ENCODE data around the gene ACAD9.

The ACAD9 gene

GRCh38 chr3:128889139-128889894, 9.9 kb downstream of the ACAD9 start:
- no peak overlapping the region for H3K27ac ChIP-seq (ENCODE audit: low read depth, low read length, poor library complexity, severe bottlenecking)
- no peak overlapping the region for H2AFZ ChIP-seq (ENCODE audit: low read length)
- H3K4me3 ChIP-seq (ENCODE audit: low read depth, low read length, poor library complexity, severe bottlenecking): no peak overlapping the region
- no peaks in the 10 kb centered on the region for H3K27me3 ChIP-seq (ENCODE audit: insufficient read depth, low read length)
- H3F3A ChIP-seq (ENCODE audit: insufficient read depth, low read length): no peaks in the 10 kb centered on the region
- no peaks in the 10 kb centered on the region for H3K9me2 ChIP-seq (ENCODE audit: low read depth, low read length)
- no peak for TF ChIP-seq EZH2 (IDR thresholded peaks at IDR 0.05; ENCODE audit: borderline replicate concordance, low read length)
- TF ChIP-seq CTCF (IDR thresholded peaks at IDR 0.05; ENCODE audit: low read length): no peak
- peaks cover 3% of the 10 kb centered on the region; the same call in 1 of the 2 replicates for H4K20me1 ChIP-seq (ENCODE audit: insufficient read depth, low read length)
- peaks cover 69% of the 10 kb centered on the region for H3K36me3 ChIP-seq (ENCODE audit: insufficient read depth, low read length)
- H3K9ac ChIP-seq (ENCODE audit: low read length): no peak overlapping the region
- no peak overlapping the region for H3K4me2 ChIP-seq (ENCODE audit: low read length)
- peaks cover 7% of the 10 kb centered on the region for H3K79me2 ChIP-seq (ENCODE audit: insufficient read depth, low read length)
- no peaks in the 10 kb centered on the region for H3K4me1 ChIP-seq (ENCODE audit: insufficient read depth, low read length, severe bottlenecking)
- no peaks in the 10 kb centered on the region for H3K9me3 ChIP-seq (ENCODE audit: low read length)

GRCh38 chr3:128895843-128896697, 16.6 kb downstream of the ACAD9 start:
- Histone ChIP-seq H3K27me3 (ENCODE audit: insufficient read depth, low read length) (no peaks in the 10 kb centered on the region), H3K9ac (ENCODE audit: low read length) (no peak overlapping the region), H3F3A (ENCODE audit: insufficient read depth, low read length) (no peaks in the 10 kb centered on the region), H3K4me2 (ENCODE audit: low read length) (no peak overlapping the region), H2AFZ (ENCODE audit: low read length) (no peak overlapping the region), H3K9me3 (ENCODE audit: low read length) (no peaks in the 10 kb centered on the region), H3K27ac (ENCODE audit: low read depth, low read length, poor library complexity, severe bottlenecking) (no peak overlapping the region), H3K79me2 (ENCODE audit: insufficient read depth, low read length) (no peaks in the 10 kb centered on the region), H3K36me3 (ENCODE audit: insufficient read depth, low read length) (peaks cover 88% of the 10 kb centered on the region), H3K9me2 (ENCODE audit: low read depth, low read length) (no peaks in the 10 kb centered on the region), H3K4me1 (ENCODE audit: insufficient read depth, low read length, severe bottlenecking) (no peaks in the 10 kb centered on the region), H4K20me1 (ENCODE audit: insufficient read depth, low read length) (no peaks in the 10 kb centered on the region), H3K4me3 (ENCODE audit: low read depth, low read length, poor library complexity, severe bottlenecking) (no peak overlapping the region)
- TF ChIP-seq CTCF (IDR thresholded peaks at IDR 0.05; ENCODE audit: low read length): no peak
- no peak for TF ChIP-seq EZH2 (IDR thresholded peaks at IDR 0.05; ENCODE audit: borderline replicate concordance, low read length)

- H3K27ac ChIP-seq (ENCODE audit: low read depth, low read length, poor library complexity, severe bottlenecking): no peak overlapping the region
- H3K4me1 ChIP-seq (ENCODE audit: insufficient read depth, low read length, severe bottlenecking): no peaks in the 10 kb centered on the region
- no peak overlapping the region for H3K4me3 ChIP-seq (ENCODE audit: low read depth, low read length, poor library complexity, severe bottlenecking)
- no peak overlapping the region for H3K9ac ChIP-seq (ENCODE audit: low read length)
- no peak for TF ChIP-seq CTCF (IDR thresholded peaks at IDR 0.05; ENCODE audit: low read length)
- no peak for TF ChIP-seq EZH2 (IDR thresholded peaks at IDR 0.05; ENCODE audit: borderline replicate concordance, low read length)
- no peaks in the 10 kb centered on the region for H3K9me2 ChIP-seq (ENCODE audit: low read depth, low read length)
- H2AFZ ChIP-seq (ENCODE audit: low read length): no peak overlapping the region
- peaks cover 95% of the 10 kb centered on the region for H3K36me3 ChIP-seq (ENCODE audit: insufficient read depth, low read length)
- no peaks in the 10 kb centered on the region for H3K27me3 ChIP-seq (ENCODE audit: insufficient read depth, low read length)
- no peaks in the 10 kb centered on the region for H4K20me1 ChIP-seq (ENCODE audit: insufficient read depth, low read length)
- H3F3A ChIP-seq (ENCODE audit: insufficient read depth, low read length): no peaks in the 10 kb centered on the region
- no peaks in the 10 kb centered on the region for H3K79me2 ChIP-seq (ENCODE audit: insufficient read depth, low read length)
- no peaks in the 10 kb centered on the region for H3K9me3 ChIP-seq (ENCODE audit: low read length)
- no peak overlapping the region for H3K4me2 ChIP-seq (ENCODE audit: low read length)
These were observed 23.0 kb downstream of the ACAD9 start for GRCh38 chr3:128902426-128902825.
